ENCODE data around the gene PARD6G.
"Not testable (repeated sequence)": the region's sequence is repeated elsewhere in the genome, so short reads cannot be mapped to it uniquely, and the experiment has no call there.

Gene PARD6G

DNA sequence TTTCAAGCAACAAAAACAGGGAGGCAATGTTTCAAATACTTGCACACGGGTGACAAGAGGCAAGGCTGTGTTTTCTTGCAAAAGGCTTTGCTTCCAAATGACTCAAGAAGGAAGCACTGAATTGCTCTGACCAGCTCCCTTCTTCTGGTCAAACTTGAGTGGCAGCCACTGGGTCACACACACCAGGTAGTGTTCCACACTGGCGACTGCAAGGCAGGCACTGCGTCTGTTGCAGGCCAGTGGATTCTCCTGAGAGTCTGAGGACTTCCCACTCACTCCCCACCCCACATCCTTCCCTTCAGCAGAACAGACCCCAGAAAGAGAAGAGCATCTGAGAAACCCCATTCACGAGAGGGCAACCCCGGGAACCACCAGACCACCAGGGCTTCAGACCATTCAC is 19.8 kb downstream of the PARD6G start:
- TF ChIP-seq, protein P1, sequence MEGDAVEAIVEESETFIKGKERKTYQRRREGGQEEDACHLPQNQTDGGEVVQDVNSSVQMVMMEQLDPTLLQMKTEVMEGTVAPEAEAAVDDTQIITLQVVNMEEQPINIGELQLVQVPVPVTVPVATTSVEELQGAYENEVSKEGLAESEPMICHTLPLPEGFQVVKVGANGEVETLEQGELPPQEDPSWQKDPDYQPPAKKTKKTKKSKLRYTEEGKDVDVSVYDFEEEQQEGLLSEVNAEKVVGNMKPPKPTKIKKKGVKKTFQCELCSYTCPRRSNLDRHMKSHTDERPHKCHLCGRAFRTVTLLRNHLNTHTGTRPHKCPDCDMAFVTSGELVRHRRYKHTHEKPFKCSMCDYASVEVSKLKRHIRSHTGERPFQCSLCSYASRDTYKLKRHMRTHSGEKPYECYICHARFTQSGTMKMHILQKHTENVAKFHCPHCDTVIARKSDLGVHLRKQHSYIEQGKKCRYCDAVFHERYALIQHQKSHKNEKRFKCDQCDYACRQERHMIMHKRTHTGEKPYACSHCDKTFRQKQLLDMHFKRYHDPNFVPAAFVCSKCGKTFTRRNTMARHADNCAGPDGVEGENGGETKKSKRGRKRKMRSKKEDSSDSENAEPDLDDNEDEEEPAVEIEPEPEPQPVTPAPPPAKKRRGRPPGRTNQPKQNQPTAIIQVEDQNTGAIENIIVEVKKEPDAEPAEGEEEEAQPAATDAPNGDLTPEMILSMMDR (IDR thresholded peaks at IDR 0.05; ENCODE audit: borderline replicate concordance, insufficient read depth, low read depth, low read length) = no peak
- H3K4me3 ChIP-seq (ENCODE audit: low read depth, low read length) = no peak overlapping the region

GRCh38 chr18:80225685-80226084 is 21.6 kb downstream of the PARD6G start:
- TF ChIP-seq, protein P1 (IDR thresholded peaks at IDR 0.05; ENCODE audit: borderline replicate concordance, insufficient read depth, low read depth, low read length) = no peak
- H3K4me3 ChIP-seq (ENCODE audit: low read depth, low read length) = no peak overlapping the region

GRCh38 chr18:80223581-80224148 is 23.6 kb downstream of the PARD6G start:
- H3K4me3 ChIP-seq (ENCODE audit: low read depth, low read length) = no peak overlapping the region
- TF ChIP-seq, protein P1 (IDR thresholded peaks at IDR 0.05; ENCODE audit: borderline replicate concordance, insufficient read depth, low read depth, low read length) = no peak

DNA sequence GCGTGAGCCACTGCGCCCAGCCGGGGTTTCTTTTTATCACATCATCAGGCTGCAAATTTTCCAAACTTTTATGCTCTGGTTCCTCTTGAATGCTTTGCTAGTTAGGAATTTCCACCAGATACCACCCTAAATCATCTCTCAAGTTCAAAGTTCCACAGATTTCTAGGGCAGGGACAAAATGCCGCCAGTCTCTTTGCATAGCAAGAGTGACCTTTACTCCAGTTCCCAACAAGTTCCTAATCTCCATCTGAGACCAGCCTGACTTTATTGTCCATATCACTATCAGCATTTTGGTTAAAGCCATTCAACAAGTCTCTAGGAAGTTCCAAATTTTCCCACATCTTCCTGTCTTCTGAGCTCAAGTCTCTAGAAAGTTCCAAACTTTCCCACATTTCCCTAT is 27.8 kb downstream of the PARD6G start:
- H3K4me3 ChIP-seq (ENCODE audit: low read depth, low read length) = not testable (repeated sequence)

DNA sequence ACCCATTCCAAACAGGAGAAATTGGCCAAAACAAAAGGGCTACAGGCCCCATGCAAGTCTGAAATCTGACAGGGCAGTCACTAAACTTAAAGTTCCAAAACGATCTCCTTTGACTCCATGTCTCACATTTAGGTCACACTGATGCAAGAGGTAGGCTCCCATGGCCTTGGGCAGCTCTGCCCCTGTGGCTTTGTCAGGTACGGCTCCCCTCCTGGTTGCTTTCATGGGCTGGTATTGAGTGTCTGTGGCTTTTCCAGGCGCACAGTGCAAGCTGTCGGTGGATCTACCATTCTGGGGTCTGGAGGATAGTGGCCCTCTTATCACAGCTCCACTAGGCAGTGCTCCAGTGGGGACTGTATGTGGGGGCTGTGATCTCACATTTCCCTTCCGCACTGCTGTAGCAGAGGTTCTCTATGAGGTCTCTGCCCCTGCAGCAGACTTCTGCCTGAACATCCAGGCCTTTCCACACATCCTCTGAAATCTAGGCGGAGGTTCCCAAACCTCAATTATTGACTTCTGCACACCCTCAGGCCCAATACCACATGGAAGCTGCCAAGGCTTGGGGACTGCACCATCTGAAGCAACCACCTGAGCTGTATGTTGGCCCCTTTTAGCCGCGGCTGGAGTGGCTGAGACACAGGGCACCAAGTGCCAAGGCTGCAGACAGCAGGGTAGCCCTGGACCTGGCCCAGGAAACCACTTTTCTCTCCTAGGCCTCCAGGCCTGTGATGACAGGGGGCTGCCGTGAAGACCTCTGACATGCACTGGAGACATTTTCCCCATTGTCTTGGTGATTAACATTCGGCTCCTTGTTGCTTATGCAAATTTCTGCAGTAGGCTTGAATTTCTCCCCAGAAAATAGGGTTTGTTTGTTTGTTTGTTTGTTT is 28.7 kb downstream of the PARD6G start:
- TF ChIP-seq, protein P1 (IDR thresholded peaks at IDR 0.05; ENCODE audit: borderline replicate concordance, insufficient read depth, low read depth, low read length) = no peak
- H3K4me3 ChIP-seq (ENCODE audit: low read depth, low read length) = no peak overlapping the region

DNA sequence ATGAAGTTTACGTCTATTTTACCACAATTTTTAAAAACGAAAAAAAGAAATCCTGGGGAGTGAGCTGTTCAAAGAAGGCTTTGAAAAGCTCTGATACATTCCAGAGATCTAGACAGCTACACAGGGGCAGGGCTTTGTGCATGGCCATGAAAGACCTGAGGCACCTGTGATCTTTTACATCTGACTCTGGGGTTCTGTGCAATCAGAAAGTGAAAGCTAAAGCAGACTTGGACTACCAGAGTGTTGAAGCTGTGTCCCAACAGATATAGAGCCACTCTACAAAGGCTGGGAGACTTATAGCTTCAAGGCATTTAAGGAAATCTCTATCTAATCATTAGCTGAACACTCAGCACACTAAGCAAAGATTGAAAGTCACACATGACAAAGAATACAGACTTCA is 34.1 kb downstream of the PARD6G start:
- H3K4me3 ChIP-seq (ENCODE audit: low read depth, low read length) = no peak overlapping the region
- TF ChIP-seq, protein P1 (IDR thresholded peaks at IDR 0.05; ENCODE audit: borderline replicate concordance, insufficient read depth, low read depth, low read length) = no peak

DNA sequence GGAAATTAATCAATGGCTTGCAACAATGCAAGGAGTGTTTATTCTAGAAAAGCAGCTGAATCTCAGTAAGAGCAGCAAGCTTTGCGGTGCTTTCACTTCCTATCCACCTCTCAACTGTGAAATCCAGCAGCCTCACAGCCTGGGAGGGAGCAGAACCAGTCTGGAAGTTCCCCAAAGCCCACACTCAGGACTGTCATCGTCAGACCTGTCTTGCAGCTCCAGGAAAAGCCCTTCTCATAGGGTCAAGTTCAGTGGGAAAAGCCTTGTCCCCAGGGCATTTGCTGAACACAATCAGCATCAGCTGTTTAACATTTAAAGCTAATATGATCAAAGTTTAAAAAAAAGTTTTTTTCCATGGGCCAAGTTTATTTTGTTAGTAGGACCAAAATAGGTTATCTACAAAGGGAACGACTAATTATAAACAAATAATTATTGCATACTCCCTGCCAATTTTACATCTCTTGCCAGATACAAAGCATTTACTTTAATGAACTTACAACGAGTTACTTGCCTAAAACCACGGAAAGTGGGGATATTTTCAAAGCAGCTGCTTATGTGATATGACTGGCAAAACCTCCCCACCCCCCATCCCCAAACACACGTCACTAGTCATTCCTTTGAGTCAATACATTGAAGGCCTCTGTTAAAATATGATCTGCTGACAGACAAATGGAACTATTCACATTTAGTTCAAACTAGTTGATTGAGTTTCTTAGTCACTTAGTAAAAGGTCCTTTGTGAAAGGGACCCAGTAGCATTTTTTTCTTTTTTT is 36.8 kb downstream of the PARD6G start:
- H3K4me3 ChIP-seq (ENCODE audit: low read depth, low read length) = no peak overlapping the region
- TF ChIP-seq, protein P1 (IDR thresholded peaks at IDR 0.05; ENCODE audit: borderline replicate concordance, insufficient read depth, low read depth, low read length) = no peak
